IPS DF 4.7 (cell line): Measurements from ENCODE around the gene SMG6.
"Not testable (repeated sequence)": the region's sequence is repeated elsewhere in the genome, so short reads cannot be mapped to it uniquely, and the experiment has no call there.

Experiments used
- DNase-seq: peaks from one replicate; pipeline ENCODE4 v3.0.0-alpha.2; 2013; ENCODE audit warnings: low spot score; ENCODE audit errors: extremely low read depth

The SMG6 gene

GRCh38 chr17:2146132-2146871, 157.3 kb downstream of the SMG6 start:
- no peak for DNase-seq

- no peak for DNase-seq
Measured at GRCh38 chr17:2144701-2145100, 158.9 kb downstream of the SMG6 start.

- no peak for DNase-seq
Measured at GRCh38 chr17:2143332-2143731, 160.3 kb downstream of the SMG6 start.

- DNase-seq, result not testable (repeated sequence)
Measured at GRCh38 chr17:2142682-2143081, 160.9 kb downstream of the SMG6 start.

GRCh38 chr17:2140683-2141082, 162.9 kb downstream of the SMG6 start:
- DNase-seq, result no peak

- no peak for DNase-seq
Measured at GRCh38 chr17:2138761-2139160, 164.8 kb downstream of the SMG6 start.

GRCh38 chr17:2138318-2138717, 165.3 kb downstream of the SMG6 start:
- no peak for DNase-seq

- peak; percentile 58 for DNase-seq
Measured at GRCh38 chr17:2137342-2138098, 166.1 kb downstream of the SMG6 start.

GRCh38 chr17:2136241-2136640, 167.3 kb downstream of the SMG6 start:
- DNase-seq, result no peak

GRCh38 chr17:2128011-2128410, 175.6 kb downstream of the SMG6 start:
- no peak for DNase-seq

- no peak for DNase-seq
Measured at GRCh38 chr17:2125013-2125535, 178.5 kb downstream of the SMG6 start.

GRCh38 chr17:2124391-2124790, 179.2 kb downstream of the SMG6 start:
- no peak for DNase-seq

GRCh38 chr17:2123375-2124251, 180.0 kb downstream of the SMG6 start:
- no peak for DNase-seq

GRCh38 chr17:2122641-2123302, 180.8 kb downstream of the SMG6 start:
- no peak for DNase-seq

GRCh38 chr17:2120586-2121335, 182.8 kb downstream of the SMG6 start:
- DNase-seq, result no peak

GRCh38 chr17:2113279-2113622, 190.3 kb downstream of the SMG6 start:
- no peak for DNase-seq

GRCh38 chr17:2111691-2112090, 191.9 kb downstream of the SMG6 start:
- DNase-seq, result no peak

GRCh38 chr17:2110436-2110835, 193.1 kb downstream of the SMG6 start:
- no peak for DNase-seq

GRCh38 chr17:2108170-2108569, 195.4 kb downstream of the SMG6 start:
- no peak for DNase-seq

GRCh38 chr17:2107506-2107905, 196.1 kb downstream of the SMG6 start:
- DNase-seq, result no peak
